PFSK-1 (cell line): ENCODE measurements around the gene NT5DC1.

ENCODE experiments used
- FOXP2 ChIP-seq: optimal IDR thresholded peaks from 2 replicates; pipeline ENCODE3; 2011; ENCODE audit warnings: borderline replicate concordance, control low read depth, inconsistent platforms; ENCODE audit not compliant: insufficient read depth; ENCODE audit errors: extremely low read length, extremely low read depth
- POLR2AphosphoS5 ChIP-seq: IDR thresholded peaks from 2 replicates; pipeline ENCODE4 v1.6.1; 2012; ENCODE audit warnings: low read depth, mild to moderate bottlenecking, control low read depth, low read length, moderate library complexity
- SIN3A ChIP-seq: IDR thresholded peaks from 2 replicates; pipeline ENCODE4 v1.6.1; 2012; ENCODE audit warnings: mild to moderate bottlenecking, low read length, moderate library complexity, borderline replicate concordance; ENCODE audit not compliant: insufficient read depth
- TAF1 ChIP-seq: IDR thresholded peaks from 2 replicates; pipeline ENCODE4 v1.6.1; 2012; ENCODE audit warnings: low read length, control low read depth, borderline replicate concordance; ENCODE audit not compliant: insufficient read depth
- TF ChIP-seq, protein P1 (sequence below), 2 experiments: IDR thresholded peaks; 2 replicates each; pipeline versions ENCODE4 v1.6.1 to v1.8.0; 2011 to 2012; ENCODE audit warnings: low read depth in 2 of 2, low read length in 2 of 2, control low read depth in 1 of 2, inconsistent platforms in 1 of 2, mild to moderate bottlenecking in 1 of 2, moderate library complexity in 1 of 2; ENCODE audit not compliant: insufficient read depth in 1 of 2

NT5DC1 gene

DNA sequence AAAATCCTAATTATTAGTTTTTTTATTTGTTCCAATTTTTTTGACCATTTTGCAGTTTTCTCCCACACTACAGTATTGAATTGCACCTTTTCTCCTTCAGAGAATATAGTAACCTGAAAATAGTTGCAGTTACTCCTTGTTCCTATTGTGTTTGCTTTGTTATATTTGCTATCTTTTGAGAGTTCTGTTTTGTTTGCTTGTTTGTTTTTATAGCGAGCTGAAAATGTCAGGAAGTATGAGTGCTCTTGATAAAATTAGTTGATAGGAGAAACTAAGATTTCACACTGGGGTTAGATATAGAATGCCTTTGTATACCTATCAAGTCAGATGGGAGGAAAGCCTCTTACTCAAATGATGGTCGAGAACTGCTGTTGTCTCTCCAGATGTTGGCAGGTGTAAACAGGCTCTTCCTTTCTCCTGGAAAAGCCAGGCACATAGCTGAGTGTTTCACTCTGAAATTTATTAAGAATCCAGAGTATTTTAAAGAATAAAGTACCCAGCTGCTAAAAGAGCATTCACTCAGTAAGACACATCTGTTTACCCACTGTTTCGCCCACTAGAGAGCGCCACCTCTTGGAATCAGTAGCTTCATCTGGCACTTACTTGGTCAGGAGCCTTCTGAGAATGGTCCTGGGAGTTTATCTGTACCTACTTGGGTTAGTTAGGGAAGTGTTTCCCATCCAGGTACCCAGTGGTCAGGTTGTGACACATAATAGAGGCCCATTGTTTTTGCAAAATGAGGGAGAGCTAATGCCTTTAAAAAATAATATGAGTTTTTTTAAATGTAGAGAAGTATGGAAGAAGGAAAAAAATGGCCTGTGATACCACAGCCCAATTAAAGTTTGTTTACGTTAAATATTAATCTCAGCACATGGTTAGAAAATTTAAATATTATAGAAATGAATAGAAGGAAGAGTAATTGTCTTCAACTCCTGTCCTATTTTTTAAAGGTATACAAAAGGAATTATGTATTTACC is 11.2 kb downstream of the NT5DC1 start:
- TF ChIP-seq POLR2AphosphoS5 (no peak), FOXP2 (no peak), TAF1 (no peak), SIN3A (no peak)
- TF ChIP-seq, protein P1, sequence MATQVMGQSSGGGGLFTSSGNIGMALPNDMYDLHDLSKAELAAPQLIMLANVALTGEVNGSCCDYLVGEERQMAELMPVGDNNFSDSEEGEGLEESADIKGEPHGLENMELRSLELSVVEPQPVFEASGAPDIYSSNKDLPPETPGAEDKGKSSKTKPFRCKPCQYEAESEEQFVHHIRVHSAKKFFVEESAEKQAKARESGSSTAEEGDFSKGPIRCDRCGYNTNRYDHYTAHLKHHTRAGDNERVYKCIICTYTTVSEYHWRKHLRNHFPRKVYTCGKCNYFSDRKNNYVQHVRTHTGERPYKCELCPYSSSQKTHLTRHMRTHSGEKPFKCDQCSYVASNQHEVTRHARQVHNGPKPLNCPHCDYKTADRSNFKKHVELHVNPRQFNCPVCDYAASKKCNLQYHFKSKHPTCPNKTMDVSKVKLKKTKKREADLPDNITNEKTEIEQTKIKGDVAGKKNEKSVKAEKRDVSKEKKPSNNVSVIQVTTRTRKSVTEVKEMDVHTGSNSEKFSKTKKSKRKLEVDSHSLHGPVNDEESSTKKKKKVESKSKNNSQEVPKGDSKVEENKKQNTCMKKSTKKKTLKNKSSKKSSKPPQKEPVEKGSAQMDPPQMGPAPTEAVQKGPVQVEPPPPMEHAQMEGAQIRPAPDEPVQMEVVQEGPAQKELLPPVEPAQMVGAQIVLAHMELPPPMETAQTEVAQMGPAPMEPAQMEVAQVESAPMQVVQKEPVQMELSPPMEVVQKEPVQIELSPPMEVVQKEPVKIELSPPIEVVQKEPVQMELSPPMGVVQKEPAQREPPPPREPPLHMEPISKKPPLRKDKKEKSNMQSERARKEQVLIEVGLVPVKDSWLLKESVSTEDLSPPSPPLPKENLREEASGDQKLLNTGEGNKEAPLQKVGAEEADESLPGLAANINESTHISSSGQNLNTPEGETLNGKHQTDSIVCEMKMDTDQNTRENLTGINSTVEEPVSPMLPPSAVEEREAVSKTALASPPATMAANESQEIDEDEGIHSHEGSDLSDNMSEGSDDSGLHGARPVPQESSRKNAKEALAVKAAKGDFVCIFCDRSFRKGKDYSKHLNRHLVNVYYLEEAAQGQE (IDR thresholded peaks at IDR 0.05; ENCODE audit: insufficient read depth in 1 of 2, low read depth in 2 of 2, low read length in 2 of 2) = no peak

DNA sequence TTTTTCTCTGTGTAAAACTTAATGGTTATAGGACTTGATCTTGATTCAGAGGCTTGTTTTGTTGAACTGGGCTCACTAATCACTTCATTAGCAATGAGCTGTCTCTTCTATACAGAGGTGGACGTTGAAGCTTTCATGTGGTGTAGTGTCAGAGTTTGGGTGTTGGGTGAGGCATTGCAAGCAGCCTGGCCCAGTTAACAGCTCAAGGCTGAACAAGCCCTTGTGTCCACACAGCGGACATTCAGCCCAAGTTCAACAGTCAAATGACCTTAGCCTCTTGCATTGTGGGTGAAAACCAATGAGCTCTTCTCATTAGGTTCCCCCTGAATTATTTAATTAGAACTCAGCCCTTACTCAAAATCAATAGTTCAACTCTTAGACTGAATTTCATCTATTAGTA is 12.7 kb downstream of the NT5DC1 start:
- no peak for TF ChIP-seq POLR2AphosphoS5
- TF ChIP-seq SIN3A = no peak
- TF ChIP-seq FOXP2 = no peak
- no peak for TF ChIP-seq TAF1
- TF ChIP-seq, protein P1 (IDR thresholded peaks at IDR 0.05; ENCODE audit: insufficient read depth in 1 of 2, low read depth in 2 of 2, low read length in 2 of 2) = no peak

DNA sequence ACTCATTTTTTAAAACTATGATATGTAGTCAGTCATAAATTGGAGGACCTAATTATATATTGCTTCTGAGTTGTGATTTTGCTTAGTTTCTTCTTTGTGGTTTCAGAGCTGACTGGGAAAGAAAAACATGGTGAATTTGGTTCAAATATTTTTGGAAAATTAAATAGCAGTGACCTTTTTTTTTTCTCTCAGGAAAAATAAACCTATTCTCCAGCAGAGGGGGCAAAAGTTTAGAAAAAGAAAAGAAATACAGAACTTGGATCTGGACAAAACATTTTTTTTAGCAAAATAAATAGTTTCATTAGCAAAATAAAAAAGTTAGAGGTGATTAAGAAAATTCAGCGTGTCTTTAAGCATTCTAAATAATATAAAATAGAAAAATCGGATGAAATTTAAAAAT is 15.1 kb downstream of the NT5DC1 start:
- no peak for TF ChIP-seq POLR2AphosphoS5
- TF ChIP-seq, protein P1 (IDR thresholded peaks at IDR 0.05; ENCODE audit: insufficient read depth in 1 of 2, low read depth in 2 of 2, low read length in 2 of 2) = no peak
- TF ChIP-seq TAF1 = no peak
- TF ChIP-seq FOXP2 = no peak
- TF ChIP-seq SIN3A = no peak

DNA sequence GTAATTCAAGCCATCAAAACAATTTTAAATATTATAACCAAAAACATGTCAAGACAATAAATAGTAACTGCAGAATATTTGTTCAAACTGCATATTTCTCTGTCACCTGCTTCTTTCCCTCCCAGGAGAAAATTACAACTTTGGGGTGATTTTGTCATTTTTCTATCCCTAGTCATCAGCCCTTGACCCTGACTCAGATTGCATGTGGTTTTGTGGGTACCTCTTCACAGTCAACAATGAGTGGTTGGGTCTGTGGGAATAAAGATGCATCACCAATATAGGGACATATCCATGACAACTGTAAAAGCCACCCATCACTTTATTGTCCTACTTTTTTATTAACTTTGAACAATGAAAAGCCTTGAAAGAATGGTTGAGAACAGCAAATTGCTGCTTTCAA is 18.0 kb downstream of the NT5DC1 start:
- TF ChIP-seq POLR2AphosphoS5 = no peak
- no peak for TF ChIP-seq FOXP2
- no peak for TF ChIP-seq SIN3A
- TF ChIP-seq TAF1 = no peak
- TF ChIP-seq, protein P1 (IDR thresholded peaks at IDR 0.05; ENCODE audit: insufficient read depth in 1 of 2, low read depth in 2 of 2, low read length in 2 of 2) = no peak
